Mesenchymal stem cell (in vitro differentiated cells and primary cell): ENCODE data around the gene VWCE.

Experiments
- DNase-seq: peaks from one replicate; pipeline ENCODE4 v3.0.0-alpha.2; 2013
- H2AFZ ChIP-seq: one replicate; pipeline ENCODE4 v1.6.1; 2013; ENCODE audit warnings: low read depth, mild to moderate bottlenecking, control low read depth, inconsistent platforms, low read length, moderate library complexity
- H2AK5ac ChIP-seq: 2 replicates; pipeline ENCODE4 v1.6.1; 2013; ENCODE audit warnings: low read length, moderate library complexity, mild to moderate bottlenecking, inconsistent platforms; ENCODE audit not compliant: severe bottlenecking
- H2BK120ac ChIP-seq: one replicate; pipeline ENCODE4 v1.6.1; 2013; ENCODE audit warnings: low read depth, mild to moderate bottlenecking, inconsistent platforms, low read length, moderate library complexity
- H2BK12ac ChIP-seq, 2 experiments: one replicate each; pipeline ENCODE4 v1.6.1; 2013; ENCODE audit warnings: inconsistent platforms in 2 of 2, low read length in 2 of 2, mild to moderate bottlenecking in 2 of 2, moderate library complexity in 2 of 2, control low read depth in 1 of 2
- H2BK15ac ChIP-seq: one replicate; pipeline ENCODE4 v1.6.1; 2013; ENCODE audit warnings: mild to moderate bottlenecking, low read depth, inconsistent platforms; ENCODE audit not compliant: poor library complexity, severe bottlenecking
- H2BK5ac ChIP-seq: 2 replicates; pipeline ENCODE4 v1.6.1; 2013; ENCODE audit warnings: low read depth, mild to moderate bottlenecking, low read length, control low read depth, inconsistent platforms; ENCODE audit not compliant: poor library complexity, severe bottlenecking
- H3K14ac ChIP-seq, 2 experiments: one replicate each; pipeline ENCODE4 v1.6.1; 2013; ENCODE audit warnings: inconsistent platforms in 2 of 2, low read length in 2 of 2, control low read depth in 1 of 2, mild to moderate bottlenecking in 1 of 2, moderate library complexity in 1 of 2
- H3K18ac ChIP-seq, 2 experiments: one replicate each; pipeline ENCODE4 v1.6.1; 2013; ENCODE audit warnings: inconsistent platforms in 2 of 2, low read length in 2 of 2, control low read depth in 1 of 2, low read depth in 1 of 2, mild to moderate bottlenecking in 1 of 2
- H3K23ac ChIP-seq, 2 experiments: one replicate each; pipeline ENCODE4 v1.6.1; 2013; ENCODE audit warnings: inconsistent platforms in 2 of 2, low read length in 2 of 2, mild to moderate bottlenecking in 2 of 2, moderate library complexity in 2 of 2, control low read depth in 1 of 2
- H3K27ac ChIP-seq: 2 replicates; pipeline ENCODE4 v1.5.1; 2013; ENCODE audit warnings: mild to moderate bottlenecking, moderate library complexity, low read length, control low read depth, inconsistent platforms; ENCODE audit not compliant: poor library complexity, severe bottlenecking
- H3K27me3 ChIP-seq, 2 experiments: 2 replicates each; pipeline versions ENCODE4 v1.6.1 to v1.7.0; 2013; ENCODE audit warnings: low read length in 2 of 2, mild to moderate bottlenecking in 2 of 2, moderate library complexity in 2 of 2, control low read depth in 1 of 2, inconsistent platforms in 1 of 2; ENCODE audit not compliant: control insufficient read depth in 1 of 2, insufficient read depth in 1 of 2
- H3K36me3 ChIP-seq, 2 experiments: 2 replicates each; pipeline versions ENCODE4 v1.6.1 to v1.7.0; 2013; ENCODE audit warnings: low read length in 2 of 2, control low read depth in 1 of 2, inconsistent platforms in 1 of 2, low read depth in 1 of 2, mild to moderate bottlenecking in 1 of 2; ENCODE audit not compliant: insufficient read depth in 2 of 2, control insufficient read depth in 1 of 2
- H3K4ac ChIP-seq, 2 experiments: one replicate each; pipeline ENCODE4 v1.6.1; 2013; ENCODE audit warnings: inconsistent platforms in 2 of 2, low read length in 2 of 2, mild to moderate bottlenecking in 2 of 2, moderate library complexity in 2 of 2, control low read depth in 1 of 2, low read depth in 1 of 2
- H3K4me1 ChIP-seq: 2 replicates; pipeline ENCODE4 v1.6.1; 2013; ENCODE audit warnings: low read depth, low read length, control low read depth; ENCODE audit not compliant: control insufficient read depth, insufficient read depth
- H3K4me2 ChIP-seq: 2 replicates; pipeline ENCODE4 v1.6.1; 2013; ENCODE audit warnings: low read length, mild to moderate bottlenecking, inconsistent platforms; ENCODE audit not compliant: poor library complexity, severe bottlenecking
- H3K4me3 ChIP-seq, 2 experiments: 2 replicates each; pipeline versions ENCODE4 v1.5.1 to v1.7.0; 2013; ENCODE audit warnings: low read length in 2 of 2, mild to moderate bottlenecking in 2 of 2, control low read depth in 1 of 2, low read depth in 1 of 2; ENCODE audit not compliant: insufficient read depth in 1 of 2
- H3K79me1 ChIP-seq: replicated peaks from 2 replicates; pipeline ENCODE4 v1.6.1; 2013; ENCODE audit warnings: mild to moderate bottlenecking, control low read depth, low read length, inconsistent platforms; ENCODE audit not compliant: poor library complexity, severe bottlenecking
- H3K9ac ChIP-seq: 2 replicates; pipeline ENCODE4 v1.7.0; 2013; ENCODE audit warnings: mild to moderate bottlenecking, low read length, moderate library complexity
- H3K9me3 ChIP-seq: 2 replicates; pipeline ENCODE4 v1.7.0; 2013; ENCODE audit warnings: mild to moderate bottlenecking, low read length; ENCODE audit not compliant: control insufficient read depth
- H4K8ac ChIP-seq: one replicate; pipeline ENCODE4 v1.6.1; 2013; ENCODE audit warnings: inconsistent platforms, mild to moderate bottlenecking, low read length, moderate library complexity
- H4K91ac ChIP-seq: one replicate; pipeline ENCODE4 v1.6.1; 2013; ENCODE audit warnings: mild to moderate bottlenecking, low read length, inconsistent platforms
- WGBS: methylation state at CpG from one replicate; pipeline ENCODE4 v1.1.7; 2013; ENCODE audit warnings: mixed read lengths; 5-methylcytosine and 5-hydroxymethylcytosine counted together

Gene VWCE

DNA sequence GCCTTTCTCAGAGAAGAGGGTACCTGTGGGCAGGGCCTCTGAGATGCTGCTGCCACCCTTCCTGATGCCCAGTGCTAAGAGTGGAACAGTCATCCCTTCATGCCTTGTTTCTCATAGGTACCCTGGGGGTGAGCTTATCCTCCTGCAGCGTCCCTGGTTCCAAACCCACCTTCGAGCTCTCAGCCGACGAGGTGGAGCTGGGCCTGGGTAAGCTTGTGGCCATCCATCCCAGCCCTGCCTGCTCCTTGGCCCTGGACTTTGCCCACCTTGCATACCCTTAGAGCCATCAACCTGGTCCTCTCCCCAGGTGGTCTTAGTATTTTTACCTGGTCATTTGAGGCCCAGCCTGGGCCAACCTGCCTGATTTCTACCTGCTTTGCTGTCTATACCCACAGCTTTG, 46.6 kb upstream of the VWCE start:
- DNase-seq = no peak
- H3K9me3 ChIP-seq = no peaks in the 10 kb centered on the region
- H3K14ac ChIP-seq = no peak overlapping the region
- no peaks in the 10 kb centered on the region for H3K79me1 ChIP-seq
- no peak overlapping the region for H2BK12ac ChIP-seq
- H3K18ac ChIP-seq = no peak overlapping the region
- H2BK120ac ChIP-seq = no peak overlapping the region
- no peak overlapping the region for H2BK5ac ChIP-seq
- no peak overlapping the region for H3K9ac ChIP-seq
- H3K23ac ChIP-seq = no peak overlapping the region
- H3K4ac ChIP-seq = no peak overlapping the region
- no peak overlapping the region for H4K91ac ChIP-seq
- no peak overlapping the region for H3K4me2 ChIP-seq
- no peak overlapping the region for H2BK15ac ChIP-seq
- peaks cover 45 to 73% of the 10 kb centered on the region in 2 experiments for H3K36me3 ChIP-seq
- H3K4me1 ChIP-seq = peaks cover 4% of the 10 kb centered on the region
- no peak overlapping the region for H2AFZ ChIP-seq
- no peak overlapping the region for H2AK5ac ChIP-seq
- WGBS = 87% methylated on average over 4 of the region's 4 CpGs
- no peaks in the 10 kb centered on the region for H3K27me3 ChIP-seq
- H3K27ac ChIP-seq = no peak overlapping the region
- no peak overlapping the region for H3K4me3 ChIP-seq
- H4K8ac ChIP-seq = no peak overlapping the region

DNA sequence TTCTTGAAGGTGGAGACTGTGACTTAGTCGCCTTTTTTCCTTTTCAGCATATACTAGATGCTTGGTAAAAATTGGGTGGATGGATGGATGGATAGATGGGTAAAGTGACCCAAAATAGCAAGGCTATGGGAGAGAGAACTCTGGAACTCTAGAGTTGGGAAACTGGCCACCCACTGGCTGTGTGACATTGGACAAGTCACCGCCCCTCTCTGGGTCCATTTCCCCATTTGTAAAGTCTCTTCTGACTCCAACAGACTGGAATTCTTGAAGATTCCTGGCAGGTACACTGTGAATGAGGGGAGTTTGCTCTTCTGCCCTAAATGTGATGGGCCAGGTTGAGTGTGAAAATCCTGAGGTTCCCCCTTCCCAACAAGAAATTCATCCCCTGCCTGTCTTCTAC, 45.9 kb upstream of the VWCE start:
- no peak overlapping the region for H3K18ac ChIP-seq
- H3K14ac ChIP-seq = no peak overlapping the region
- no peaks in the 10 kb centered on the region for H3K9me3 ChIP-seq
- H3K4me2 ChIP-seq = no peak overlapping the region
- no peaks in the 10 kb centered on the region for H3K79me1 ChIP-seq
- H2BK120ac ChIP-seq = no peak overlapping the region
- no peak for DNase-seq
- H2AK5ac ChIP-seq = no peak overlapping the region
- no peak overlapping the region for H3K27ac ChIP-seq
- no peak overlapping the region for H2BK12ac ChIP-seq
- no peak overlapping the region for H3K4ac ChIP-seq
- H4K8ac ChIP-seq = no peak overlapping the region
- H3K4me1 ChIP-seq = peaks cover 5% of the 10 kb centered on the region
- H2BK15ac ChIP-seq = no peak overlapping the region
- no peaks in the 10 kb centered on the region for H3K27me3 ChIP-seq
- H2AFZ ChIP-seq = no peak overlapping the region
- H4K91ac ChIP-seq = no peak overlapping the region
- no peak overlapping the region for H3K23ac ChIP-seq
- no peak overlapping the region for H2BK5ac ChIP-seq
- H3K36me3 ChIP-seq = peaks cover 38 to 67% of the 10 kb centered on the region in 2 experiments
- H3K4me3 ChIP-seq = no peak overlapping the region
- H3K9ac ChIP-seq = no peak overlapping the region
- 100% methylated on average over 1 of the region's 2 CpGs for WGBS

- H2BK15ac ChIP-seq = no peak overlapping the region
- H3K4me3 ChIP-seq = no peak overlapping the region
- no peak overlapping the region for H3K4me2 ChIP-seq
- no peak overlapping the region for H2BK120ac ChIP-seq
- H4K91ac ChIP-seq = no peak overlapping the region
- no peaks in the 10 kb centered on the region for H3K27me3 ChIP-seq
- H3K23ac ChIP-seq = no peak overlapping the region
- no peak for DNase-seq
- H3K9ac ChIP-seq = no peak overlapping the region
- H2AK5ac ChIP-seq = no peak overlapping the region
- 85% methylated on average over 4 of the region's 4 CpGs for WGBS
- no peak overlapping the region for H3K27ac ChIP-seq
- peaks cover 2% of the 10 kb centered on the region for H3K79me1 ChIP-seq
- H2BK5ac ChIP-seq = no peak overlapping the region
- H3K14ac ChIP-seq = no peak overlapping the region
- H3K18ac ChIP-seq = no peak overlapping the region
- no peaks in the 10 kb centered on the region for H3K9me3 ChIP-seq
- H2AFZ ChIP-seq = no peak overlapping the region
- peaks cover 9% of the 10 kb centered on the region for H3K4me1 ChIP-seq
- H4K8ac ChIP-seq = no peak overlapping the region
- H3K4ac ChIP-seq = no peak overlapping the region
- H2BK12ac ChIP-seq = no peak overlapping the region
- peaks cover 32 to 53% of the 10 kb centered on the region in 2 experiments for H3K36me3 ChIP-seq
Measured at GRCh38 chr11:61339490-61339878, 44.4 kb upstream of the VWCE start.

DNA sequence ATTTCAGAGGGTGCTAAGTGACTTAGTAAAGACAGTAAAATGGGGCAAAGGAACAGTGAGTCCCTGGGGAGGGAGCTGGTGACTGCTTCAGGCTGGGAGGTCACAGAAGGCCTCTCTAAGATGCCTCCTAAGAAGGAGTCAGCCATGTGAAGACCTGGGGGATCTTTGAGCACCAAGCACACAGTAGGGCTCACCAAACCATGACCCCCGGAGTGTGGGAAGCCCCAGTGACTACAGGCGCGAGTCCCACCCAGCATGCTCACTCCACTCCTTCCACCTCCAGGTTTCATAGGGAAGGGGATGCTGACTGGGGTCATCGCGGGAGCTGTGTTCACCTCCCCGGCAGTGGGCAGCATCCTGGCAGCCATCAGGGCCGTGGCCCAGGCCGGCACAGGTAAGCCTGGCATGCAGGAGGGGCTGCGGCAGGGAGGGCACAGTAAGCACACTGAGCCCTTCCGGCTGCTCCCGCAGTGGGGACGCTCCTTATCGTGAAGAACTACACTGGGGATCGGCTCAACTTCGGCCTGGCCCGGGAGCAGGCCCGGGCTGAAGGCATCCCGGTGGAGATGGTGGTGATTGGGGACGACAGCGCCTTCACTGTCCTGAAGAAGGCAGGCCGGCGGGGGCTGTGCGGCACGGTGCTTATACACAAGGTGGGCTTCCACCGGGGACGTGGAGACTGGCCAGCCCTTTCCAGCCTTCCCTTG, 43.8 kb upstream of the VWCE start:
- no peaks in the 10 kb centered on the region for H3K9me3 ChIP-seq
- peaks cover 9% of the 10 kb centered on the region for H3K4me1 ChIP-seq
- H2BK12ac ChIP-seq = no peak overlapping the region
- H3K4me3 ChIP-seq = no peak overlapping the region
- no peak overlapping the region for H3K14ac ChIP-seq
- H2BK5ac ChIP-seq = no peak overlapping the region
- WGBS = 96% methylated on average over 25 of the region's 26 CpGs
- H2AK5ac ChIP-seq = no peak overlapping the region
- H3K79me1 ChIP-seq = peaks cover 2% of the 10 kb centered on the region
- H3K36me3 ChIP-seq = peaks cover 32 to 51% of the 10 kb centered on the region in 2 experiments
- H2AFZ ChIP-seq = no peak overlapping the region
- H3K27me3 ChIP-seq = no peaks in the 10 kb centered on the region
- no peak overlapping the region for H3K4ac ChIP-seq
- no peak overlapping the region for H3K9ac ChIP-seq
- H2BK15ac ChIP-seq = no peak overlapping the region
- peak overlapping the region; percentile 25 for H4K91ac ChIP-seq
- H3K27ac ChIP-seq = no peak overlapping the region
- no peak overlapping the region for H3K18ac ChIP-seq
- H3K4me2 ChIP-seq = no peak overlapping the region
- H3K23ac ChIP-seq = no peak overlapping the region
- H4K8ac ChIP-seq = no peak overlapping the region
- H2BK120ac ChIP-seq = no peak overlapping the region
- no peak for DNase-seq
